GM13976 (cell line): ENCODE measurements around the gene ADD1.
A peak's percentile ranks its signal among the peaks of the same experiment; 100 is the strongest.

Source experiments
- DNase-seq: peaks from one replicate; pipeline ENCODE4 v3.0.0; 2012; ENCODE audit warnings: low spot score
- CTCF ChIP-seq: IDR thresholded peaks from 2 replicates; pipeline ENCODE4 v1.5.1; 2012; ENCODE audit warnings: borderline replicate concordance, mild to moderate bottlenecking; ENCODE audit not compliant: insufficient read depth; ENCODE audit errors: extremely low read depth, missing control alignments, control extremely low read depth
- in situ Hi-C: fragments of 300-500 bp; cut with MboI; formaldehyde crosslinking; loops from one replicate; pipeline ENCODE4 v1.12.0; 2022; ENCODE audit warnings: low sequenced_read_pairs, mixed read lengths, inconsistent platforms; ENCODE audit not compliant: unreplicated experiment

The ADD1 gene

DNA sequence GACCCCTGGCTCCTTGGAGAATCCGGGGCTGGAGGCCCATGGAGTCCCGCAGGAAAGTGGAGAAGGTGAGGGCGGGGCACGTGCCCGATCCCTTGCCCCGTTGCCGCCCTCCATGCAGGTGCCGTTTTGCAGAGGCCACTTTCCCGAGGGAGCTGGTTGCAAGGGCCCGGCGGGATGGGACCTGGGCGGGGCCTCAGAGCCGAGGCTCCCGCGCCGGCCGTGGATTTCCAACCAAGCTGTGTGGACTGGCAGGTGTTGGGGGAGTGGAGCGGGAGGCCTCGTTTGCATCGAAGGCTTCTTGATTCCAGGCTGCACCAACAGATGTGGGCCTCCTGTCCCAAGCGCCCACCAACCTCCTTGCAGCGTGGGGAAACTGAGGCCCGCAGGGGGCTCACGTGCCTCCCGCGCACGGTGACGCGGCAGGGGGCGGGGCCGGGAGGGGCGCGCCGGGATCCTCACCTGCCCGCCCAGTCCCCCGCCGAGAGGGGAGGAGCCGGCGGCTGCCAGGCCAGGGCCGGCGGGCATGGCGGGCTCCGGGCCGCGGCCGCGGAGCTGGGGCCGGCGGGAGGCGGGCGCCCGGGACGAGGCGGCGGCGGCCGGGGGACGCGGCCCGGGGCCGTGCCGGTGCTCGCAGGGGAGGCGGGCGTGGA, 25.8 kb upstream of the ADD1 start:
- DNase-seq, result peak; percentile 75
- TF ChIP-seq CTCF, result no peak
- in situ Hi-C loops, result no loop called here

DNA sequence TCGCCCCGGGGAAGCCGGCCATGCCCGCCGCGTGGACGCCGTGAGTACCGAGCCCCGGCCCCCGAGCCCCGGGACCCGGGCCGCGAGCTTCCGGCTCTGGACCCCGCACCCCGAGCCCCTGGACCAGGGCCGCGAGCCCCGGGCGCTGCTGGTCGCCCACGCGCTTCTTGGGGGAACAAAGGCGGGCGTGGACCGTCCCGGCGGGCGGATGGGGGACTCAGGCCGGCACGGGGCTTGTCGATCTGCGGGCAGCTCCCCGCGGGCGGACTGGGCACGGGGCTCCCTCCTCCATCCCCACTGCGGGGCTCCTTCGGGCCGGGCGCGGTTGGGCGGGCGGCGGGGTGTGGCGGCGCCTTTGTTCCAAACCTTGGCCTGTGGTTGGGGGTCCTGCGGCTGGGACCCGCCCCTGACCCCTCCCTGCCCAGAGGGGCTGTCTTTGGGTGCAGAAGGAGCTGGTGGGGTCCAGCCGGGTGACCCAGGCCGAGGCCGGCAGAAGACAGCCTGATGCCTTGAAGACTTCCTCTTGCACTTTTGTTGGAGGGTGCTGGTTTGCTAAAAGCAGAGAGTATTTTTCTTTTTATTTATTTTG, 25.2 kb upstream of the ADD1 start:
- in situ Hi-C loops, result no loop called here
- no peak for TF ChIP-seq CTCF
- DNase-seq, result peak; percentile 49

DNA sequence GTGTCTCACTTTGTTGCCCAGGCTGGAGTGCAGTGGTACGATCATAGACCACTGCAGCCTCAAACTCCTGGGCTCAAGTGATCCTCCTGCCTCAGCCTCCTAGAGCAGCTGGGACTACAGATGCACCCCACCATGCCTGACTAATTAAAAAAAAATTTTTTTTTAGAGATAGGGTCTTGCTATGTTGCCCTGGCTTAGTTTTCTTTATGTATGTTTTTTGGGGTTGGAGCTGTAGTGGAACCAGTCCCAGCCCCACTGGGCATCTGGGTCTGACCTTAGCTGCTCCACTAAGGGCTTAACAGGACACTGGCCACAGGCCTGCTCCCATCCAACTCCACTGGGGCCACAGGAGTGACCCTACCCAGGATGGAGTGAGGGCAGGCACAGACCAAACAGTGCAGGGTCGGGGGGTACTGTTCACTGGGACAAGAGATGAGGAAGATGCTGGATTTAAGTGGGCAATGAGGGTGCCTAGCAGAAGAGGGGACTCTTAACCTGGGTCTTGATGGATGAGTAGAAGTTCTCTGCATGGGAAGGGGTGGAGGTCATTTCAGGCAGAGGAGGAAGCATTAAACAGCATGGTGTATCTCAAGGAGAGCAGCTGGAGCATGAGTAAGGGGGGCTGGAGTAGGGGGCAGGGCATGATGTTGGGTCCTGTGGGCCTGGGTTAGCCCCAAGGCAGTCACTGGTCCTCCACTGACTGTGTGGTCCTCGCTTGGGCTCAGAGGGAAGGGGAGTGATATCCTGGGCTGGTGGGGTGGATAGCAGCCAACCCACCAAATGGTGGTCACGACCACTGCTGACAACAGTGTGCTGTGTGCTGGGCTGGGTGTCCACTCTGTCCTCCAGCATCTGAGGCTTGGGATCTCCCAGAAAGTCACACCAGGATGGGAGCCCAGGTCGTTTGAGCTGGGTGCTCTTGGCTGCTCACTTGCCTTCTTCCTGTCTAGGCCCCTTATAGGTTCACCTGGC, 24.1 kb upstream of the ADD1 start:
- no peak for DNase-seq
- TF ChIP-seq CTCF, result no peak
- in situ Hi-C loops, result no loop called here

GRCh38 chr4:2820216-2820982, 23.2 kb upstream of the ADD1 start:
- TF ChIP-seq CTCF, result no peak
- in situ Hi-C loops, result no loop called here
- no peak for DNase-seq

GRCh38 chr4:2822461-2823300, 21.0 kb upstream of the ADD1 start:
- no peak for DNase-seq
- in situ Hi-C loops, result no loop called here
- TF ChIP-seq CTCF, result no peak
